GM12801 (cell line): ENCODE data around the gene PRRT4.

Experiments used
- TF ChIP-seq, protein P1 (sequence below): IDR thresholded peaks from one replicate; pipeline ENCODE4 v1.5.1; 2011; ENCODE audit warnings: control low read depth; ENCODE audit not compliant: insufficient read length; ENCODE audit errors: extremely low read depth

Gene PRRT4

DNA sequence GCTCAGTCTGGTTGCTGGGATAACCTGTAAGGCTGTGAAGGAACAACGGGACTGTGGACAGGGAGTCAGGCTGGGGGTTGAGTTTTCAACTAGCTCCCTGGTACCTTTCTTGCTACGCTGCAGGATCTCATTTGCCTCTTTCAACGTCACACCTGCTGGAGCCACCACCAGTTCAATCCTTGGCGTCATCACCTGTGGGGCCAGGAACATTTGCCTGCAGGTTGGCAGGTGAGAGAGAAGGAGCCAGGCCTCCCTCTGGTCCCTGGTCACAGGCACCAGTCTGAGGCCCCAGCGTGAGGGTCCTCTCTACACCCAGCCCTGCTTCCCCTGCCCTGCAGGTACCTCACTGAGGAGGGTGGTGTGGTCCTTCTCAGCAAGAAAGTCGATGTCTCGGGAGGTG is 38.5 kb upstream of the PRRT4 start:
- TF ChIP-seq, protein P1, sequence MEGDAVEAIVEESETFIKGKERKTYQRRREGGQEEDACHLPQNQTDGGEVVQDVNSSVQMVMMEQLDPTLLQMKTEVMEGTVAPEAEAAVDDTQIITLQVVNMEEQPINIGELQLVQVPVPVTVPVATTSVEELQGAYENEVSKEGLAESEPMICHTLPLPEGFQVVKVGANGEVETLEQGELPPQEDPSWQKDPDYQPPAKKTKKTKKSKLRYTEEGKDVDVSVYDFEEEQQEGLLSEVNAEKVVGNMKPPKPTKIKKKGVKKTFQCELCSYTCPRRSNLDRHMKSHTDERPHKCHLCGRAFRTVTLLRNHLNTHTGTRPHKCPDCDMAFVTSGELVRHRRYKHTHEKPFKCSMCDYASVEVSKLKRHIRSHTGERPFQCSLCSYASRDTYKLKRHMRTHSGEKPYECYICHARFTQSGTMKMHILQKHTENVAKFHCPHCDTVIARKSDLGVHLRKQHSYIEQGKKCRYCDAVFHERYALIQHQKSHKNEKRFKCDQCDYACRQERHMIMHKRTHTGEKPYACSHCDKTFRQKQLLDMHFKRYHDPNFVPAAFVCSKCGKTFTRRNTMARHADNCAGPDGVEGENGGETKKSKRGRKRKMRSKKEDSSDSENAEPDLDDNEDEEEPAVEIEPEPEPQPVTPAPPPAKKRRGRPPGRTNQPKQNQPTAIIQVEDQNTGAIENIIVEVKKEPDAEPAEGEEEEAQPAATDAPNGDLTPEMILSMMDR, result no peak

DNA sequence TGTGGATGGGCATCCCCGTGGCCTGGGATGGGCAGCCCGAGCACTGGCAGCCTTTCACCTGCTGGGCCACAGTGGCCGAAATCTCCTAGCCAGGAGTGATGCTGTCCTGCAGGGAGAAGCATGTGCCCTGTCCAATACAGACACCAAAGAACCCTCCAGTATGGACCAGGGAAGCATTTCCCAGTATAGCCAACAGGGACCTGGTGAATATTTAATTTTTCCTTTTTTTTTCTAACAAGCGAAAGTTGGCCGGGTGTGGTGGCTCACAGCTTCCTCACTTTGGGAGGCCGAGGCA is 37.3 kb upstream of the PRRT4 start:
- TF ChIP-seq, protein P1, result no peak

DNA sequence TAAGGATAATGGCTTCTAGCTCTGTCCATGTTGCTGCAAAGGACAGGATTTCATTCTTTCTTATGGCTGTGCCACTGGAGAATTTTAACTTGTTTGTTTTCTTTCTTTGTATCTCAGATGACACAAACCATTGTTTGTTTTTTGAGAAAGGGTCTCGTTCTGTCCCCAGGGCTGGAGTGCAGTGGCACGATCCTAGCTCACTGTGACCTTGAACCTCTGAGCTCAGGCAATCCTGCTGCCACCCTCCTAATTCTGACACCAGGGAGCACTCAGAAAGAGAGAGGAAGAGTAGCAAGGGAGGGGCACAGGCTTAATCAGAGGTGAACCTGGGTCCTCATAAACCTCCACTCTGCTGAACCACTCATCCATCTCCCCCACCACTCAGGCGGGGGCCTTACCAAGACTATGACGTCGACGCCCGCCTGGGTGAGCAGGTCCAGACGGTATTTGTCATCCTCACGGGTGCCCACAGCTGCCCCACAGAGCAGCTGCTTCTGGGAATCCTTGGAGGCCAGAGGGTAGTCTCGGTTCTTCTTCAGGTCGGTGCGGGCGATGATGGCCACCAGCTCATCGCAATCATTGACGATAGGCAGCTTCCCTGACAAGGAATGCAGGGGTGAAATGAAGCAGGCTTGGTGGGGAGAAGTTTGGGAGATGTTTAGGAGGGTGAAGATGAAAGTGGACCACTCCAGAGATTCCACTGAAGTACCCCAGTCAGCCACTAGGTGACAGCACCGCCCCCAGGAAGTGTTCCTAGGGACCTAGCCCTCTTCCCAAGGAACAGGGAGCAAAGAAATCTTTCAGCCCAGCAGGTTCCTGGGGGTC is 36.7 kb upstream of the PRRT4 start:
- TF ChIP-seq, protein P1, result peak; percentile 37

DNA sequence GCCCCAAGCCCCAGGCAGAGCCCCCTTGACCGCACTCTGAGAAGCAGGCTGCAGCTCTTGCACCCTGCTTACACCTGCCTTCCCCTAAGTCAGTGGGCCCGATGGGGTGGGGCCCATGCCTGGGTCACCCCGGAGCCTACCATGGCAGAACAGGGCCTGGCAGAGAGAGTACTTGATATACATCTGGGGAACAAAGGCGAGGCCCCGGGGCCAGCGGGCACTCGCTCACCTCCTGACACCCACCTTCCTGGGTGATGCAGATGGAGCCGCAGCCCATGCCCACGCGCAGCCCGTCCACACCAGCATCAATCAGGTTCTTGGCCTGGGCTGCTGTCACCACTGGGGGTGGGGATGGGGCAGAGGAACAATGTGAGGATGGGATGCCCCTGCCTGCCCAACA is 34.9 kb upstream of the PRRT4 start:
- TF ChIP-seq, protein P1, result no peak

DNA sequence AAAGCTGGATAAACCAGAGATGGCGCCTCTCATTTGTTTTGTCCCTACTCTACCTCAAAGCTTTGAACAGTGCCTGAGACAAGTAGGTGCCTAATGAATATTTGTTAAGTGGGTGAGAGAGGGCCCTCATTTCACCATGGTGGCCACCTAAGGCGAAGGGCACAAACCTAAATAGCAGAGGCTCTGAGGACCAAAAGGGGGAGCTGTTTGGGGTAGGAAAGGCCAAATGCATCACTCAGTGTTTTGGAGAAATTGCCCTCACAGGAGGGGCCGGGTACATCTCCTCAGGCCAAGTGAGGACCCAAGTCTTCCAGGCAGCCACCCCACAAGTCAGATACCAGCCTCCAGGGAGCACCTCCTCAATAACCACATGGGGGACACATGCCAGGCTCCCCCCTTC is 34.3 kb upstream of the PRRT4 start:
- TF ChIP-seq, protein P1, result no peak

DNA sequence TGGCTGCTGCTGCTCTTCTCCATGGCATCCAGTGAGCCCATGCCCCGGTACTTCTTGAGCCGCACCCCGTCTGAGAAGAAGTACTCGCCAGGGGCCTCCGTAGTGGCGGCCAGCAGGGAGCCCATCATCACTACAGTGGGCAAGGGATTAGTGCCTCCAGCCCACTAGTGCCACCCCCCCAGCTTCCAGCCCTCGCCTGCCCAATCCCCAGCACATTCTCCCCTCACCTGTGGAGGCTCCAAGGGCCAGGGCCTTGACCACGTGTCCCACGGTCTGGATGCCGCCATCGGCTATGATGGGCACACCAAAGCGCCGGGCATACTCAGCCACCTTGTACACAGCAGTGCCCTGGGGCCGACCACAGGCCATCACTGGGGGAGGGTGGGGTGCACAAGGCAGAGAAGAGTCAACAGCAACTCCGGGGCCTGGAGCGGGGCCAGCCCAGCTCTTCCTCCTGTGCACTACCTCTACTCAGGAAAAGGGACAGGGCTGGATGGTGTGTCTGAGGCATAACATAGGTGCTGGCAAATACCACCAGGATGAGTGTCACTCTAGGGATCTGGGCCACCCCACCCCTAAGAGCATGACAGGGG is 33.5 kb upstream of the PRRT4 start:
- TF ChIP-seq, protein P1, result no peak

DNA sequence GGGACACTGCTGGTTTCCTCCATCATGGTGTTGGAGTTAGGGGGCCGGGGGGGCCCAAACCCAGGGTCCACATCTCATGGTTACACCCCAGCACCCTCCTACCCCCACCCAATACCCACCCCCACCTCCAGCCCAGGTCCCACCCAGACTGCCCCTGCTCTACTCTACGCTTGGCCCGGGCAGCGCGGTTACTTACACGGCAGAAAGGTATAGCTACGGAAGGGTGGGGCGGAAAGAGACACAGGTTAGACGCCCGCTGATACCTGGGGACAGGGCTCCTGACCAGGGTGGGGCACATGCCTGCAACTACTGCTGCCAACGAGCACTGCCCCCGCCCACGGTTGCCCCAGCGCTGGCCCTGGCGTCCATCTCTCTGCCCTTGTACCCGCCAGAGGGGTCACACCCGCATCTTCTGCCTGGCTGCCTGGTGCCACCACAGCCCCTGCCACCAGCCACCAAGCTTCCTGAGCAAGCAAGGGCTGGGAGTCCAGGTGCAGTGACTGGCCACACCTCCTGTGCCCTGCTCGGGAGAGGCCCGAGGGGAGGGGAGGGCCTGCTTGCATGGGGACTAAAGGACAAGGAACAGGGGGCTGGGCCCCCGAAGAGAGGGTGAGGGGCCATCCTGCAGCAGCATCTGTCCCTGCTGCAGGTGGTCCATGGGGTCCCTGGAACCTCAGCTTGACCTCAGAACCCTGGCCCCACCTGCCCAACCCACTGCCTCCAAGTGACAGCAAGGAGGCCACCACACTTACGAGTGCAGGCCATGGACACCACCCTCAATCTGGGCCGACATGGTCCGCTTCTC is 32.2 kb upstream of the PRRT4 start:
- TF ChIP-seq, protein P1, result no peak
